ENCODE results near the gene CSNK1G1. TPM values are rescaled to one million over a fixed set of nuclear protein-coding genes. Genes with fewer than 3 reads are reported as not detected.

Gene CSNK1G1
- total and polyA plus RNA-seq, 7 donors, result 3.0 to 24.3 (median 7.8) TPM

- H3K4me1 ChIP-seq, result peaks cover 0 to 56% (median 47%) of the 10 kb centered on the region in 4 donors
- H3K27ac ChIP-seq, result no peak overlapping the region
- H3K4me3 ChIP-seq, result no peak overlapping the region
- intact Hi-C loops (cut with DNase I), result no loop called here
- H3K9me3 ChIP-seq, result no peaks in the 10 kb centered on the region
- whole genome bisulfite sequencing, 2 donors, result 92 to 95% methylated on average over 1 of the region's 1 CpG
- peaks cover 6 to 8% (median 7%) of the 10 kb centered on the region in 3 donors for H3K27me3 ChIP-seq
- TF ChIP-seq POLR2A (IDR thresholded peaks at IDR 0.05) (no peak), EP300 (IDR thresholded peaks at IDR 0.05) (no peak), CTCF (IDR thresholded peaks at IDR 0.05) (no peak), POLR2AphosphoS5 (IDR thresholded peaks at IDR 0.05) (no peak)
- H3K36me3 ChIP-seq, result peaks cover 29 to 69% (median 63%) of the 10 kb centered on the region in 4 donors
- DNase-seq, result no peak
These were observed 198.3 kb downstream of the CSNK1G1 start for GRCh38 chr15:64157599-64158125.

- Histone ChIP-seq H3K4me3 (no peak overlapping the region), H3K36me3 (peaks cover 29 to 69% (median 63%) of the 10 kb centered on the region in 4 donors), H3K27me3 (peaks cover 15 to 17% (median 16%) of the 10 kb centered on the region in 3 donors), H3K27ac (no peak overlapping the region), H3K4me1 (peaks cover 0 to 59% (median 49%) of the 10 kb centered on the region in 4 donors), H3K9me3 (no peaks in the 10 kb centered on the region)
- 92 to 94% methylated on average over 16 of the region's 16 CpGs for WGBS, 2 donors
- TF ChIP-seq EP300 (IDR thresholded peaks at IDR 0.05) (no peak), CTCF (IDR thresholded peaks at IDR 0.05) (no peak), POLR2AphosphoS5 (IDR thresholded peaks at IDR 0.05) (no peak), POLR2A (IDR thresholded peaks at IDR 0.05) (no peak)
- DNase-seq, result no peak
- intact Hi-C loops (cut with DNase I), result no loop called here
These were observed 199.2 kb downstream of the CSNK1G1 start for GRCh38 chr15:64156652-64157331.

- DNase-seq, result no peak
- H3K36me3 ChIP-seq, result peaks cover 29 to 62% (median 59%) of the 10 kb centered on the region in 4 donors
- intact Hi-C loops (cut with DNase I), result no loop called here
- WGBS, 2 donors, result 92 to 93% methylated on average over 15 of the region's 15 CpGs
- peaks cover 22 to 24% (median 23%) of the 10 kb centered on the region in 3 donors for H3K27me3 ChIP-seq
- H3K27ac ChIP-seq, result no peak overlapping the region
- H3K9me3 ChIP-seq, result no peaks in the 10 kb centered on the region
- TF ChIP-seq EP300 (IDR thresholded peaks at IDR 0.05) (no peak), POLR2A (IDR thresholded peaks at IDR 0.05) (no peak), CTCF (IDR thresholded peaks at IDR 0.05) (no peak)
- no peak overlapping the region for H3K4me3 ChIP-seq
- H3K4me1 ChIP-seq, result peaks cover 0 to 59% (median 49%) of the 10 kb centered on the region in 4 donors
These were observed 199.9 kb downstream of the CSNK1G1 start for GRCh38 chr15:64155802-64156651.

GRCh38 chr15:64153480-64154367 lies 202.2 kb downstream of the CSNK1G1 start:
- H3K36me3 ChIP-seq, result peaks cover 13 to 39% (median 36%) of the 10 kb centered on the region in 4 donors
- no peaks in the 10 kb centered on the region for H3K9me3 ChIP-seq
- intact Hi-C loops (cut with DNase I), result no loop called here
- WGBS, 2 donors, result 24 to 26% methylated on average over 12 of the region's 12 CpGs
- peaks cover 24 to 33% (median 27%) of the 10 kb centered on the region in 3 donors for H3K27me3 ChIP-seq
- no peak for TF ChIP-seq EP300 (IDR thresholded peaks at IDR 0.05)
- peak; percentile 80 to 99 (median 92) for TF ChIP-seq CTCF (IDR thresholded peaks at IDR 0.05)
- no peak for TF ChIP-seq POLR2A (IDR thresholded peaks at IDR 0.05)
- peak in 2 of 4 donors; percentile 42 to 56 for TF ChIP-seq POLR2AphosphoS5 (IDR thresholded peaks at IDR 0.05)
- H3K4me1 ChIP-seq, result peaks cover 0 to 39% (median 32%) of the 10 kb centered on the region in 4 donors
- no peak overlapping the region for H3K4me3 ChIP-seq
- peak; percentile 93 for DNase-seq
- peak overlapping the region; percentile 14 to 49 (median 32) for H3K27ac ChIP-seq
